ENCODE results near the gene CUZD1. TPM values are rescaled to one million over a fixed set of nuclear protein-coding genes. Genes with fewer than 3 reads are reported as not detected.

CUZD1 gene
- total and polyA plus RNA-seq, 2 of the 4 experiments (the other 2 are of a cell fraction), result 0.36 to 0.67 TPM

GRCh38 chr10:122855745-122856144 is 10.1 kb upstream of the CUZD1 start:
- H3K9me3 ChIP-seq (ENCODE audit: control insufficient read depth, insufficient read depth, low read length), result no peaks in the 10 kb centered on the region
- ATAC-seq (ENCODE audit: low read depth) (no peak), DNase-seq (peak; percentile 21)
- peak overlapping the region; percentile 72 for H2BK20ac ChIP-seq (ENCODE audit: low read depth, low read length)
- 76% methylated on average over 3 of the region's 3 CpGs; no CpG with 5 or more reads in 1 of the 2 experiments for whole genome bisulfite sequencing, 2 experiments (ENCODE audit: extremely low coverage in 2 of 2, insufficient read length in 1 of 2)
- peak overlapping the region; percentile 72 for H4K91ac ChIP-seq (ENCODE audit: insufficient read depth, low read depth, low read length)
- peak overlapping the region; percentile 74 for H2AK5ac ChIP-seq (ENCODE audit: low read depth, low read length)
- CTCF ChIA-PET, result no interaction called here
- peak overlapping the region; percentile 83 for H2BK120ac ChIP-seq (ENCODE audit: low read depth, low read length)
- no peaks in the 10 kb centered on the region for H3K36me3 ChIP-seq (ENCODE audit: control insufficient read depth, insufficient read depth, low read length)
- no peak overlapping the region for H3K4me2 ChIP-seq (ENCODE audit: low read depth, low read length)
- peak overlapping the region; percentile 58 for H2AK9ac ChIP-seq (replicated peaks; ENCODE audit: low read depth, low read length, poor library complexity)
- peak overlapping the region; percentile 33 for H3K23ac ChIP-seq (ENCODE audit: low read depth, low read length)
- peak overlapping the region; percentile 22; the same call in 1 of the 2 replicates for H4K5ac ChIP-seq (ENCODE audit: low read depth, low read length)
- peak overlapping the region; percentile 78; the same call in 2 of the 3 replicates for H2BK15ac ChIP-seq (ENCODE audit: low read depth, low read length)
- no peaks in the 10 kb centered on the region for H3K27me3 ChIP-seq (ENCODE audit: control insufficient read depth, insufficient read depth, low read length)
- H3K4me1 ChIP-seq (ENCODE audit: control insufficient read depth, insufficient read depth, low read length), result peaks cover 29% of the 10 kb centered on the region
- H2AFZ ChIP-seq (replicated peaks; ENCODE audit: low read length, poor library complexity), result peak overlapping the region; percentile 25
- peak overlapping the region; percentile 45; the same call in 1 of the 2 replicates for H3K56ac ChIP-seq (ENCODE audit: extremely low read depth, insufficient read depth, low read length)
- peak overlapping the region; percentile 60 for H3K14ac ChIP-seq (replicated peaks; ENCODE audit: low read depth, low read length)
- H2BK5ac ChIP-seq (ENCODE audit: low read depth, low read length, poor library complexity, severe bottlenecking), result peak overlapping the region; percentile 61
- no TSS peak for BruUV-seq (replicated peaks)
- no peaks in the 10 kb centered on the region for H4K20me1 ChIP-seq (ENCODE audit: insufficient read depth, low read length)
- TF ChIP-seq USF2 (IDR thresholded peaks at IDR 0.05; ENCODE audit: low read depth, low read length), result no peak
- TF ChIP-seq RAD21 (IDR thresholded peaks at IDR 0.05; ENCODE audit: low read length), result no peak
- TF ChIP-seq CTCF (conservative IDR thresholded peaks at IDR 0.05; ENCODE audit: low read depth, low read length), result no peak
- TF ChIP-seq SMC3 (IDR thresholded peaks at IDR 0.05; ENCODE audit: low read depth, low read length), result no peak
- no peak for TF ChIP-seq CHD1 (IDR thresholded peaks at IDR 0.05; ENCODE audit: low read depth, low read length)
- TF ChIP-seq RFX5 (IDR thresholded peaks at IDR 0.05; ENCODE audit: low read depth, low read length), result no peak
- no peak for TF ChIP-seq MXI1 (IDR thresholded peaks at IDR 0.05; ENCODE audit: borderline replicate concordance, low read depth, low read length)
- no peak for TF ChIP-seq RCOR1 (IDR thresholded peaks at IDR 0.05; ENCODE audit: insufficient replicate concordance, low read length)
- no peak for TF ChIP-seq POLR2A (IDR thresholded peaks at IDR 0.05; ENCODE audit: low read depth, low read length)
- no peak for TF ChIP-seq MAZ (IDR thresholded peaks at IDR 0.05; ENCODE audit: borderline replicate concordance, low read depth, low read length)
- no peak for TF ChIP-seq BHLHE40 (IDR thresholded peaks at IDR 0.05; ENCODE audit: low read depth, low read length)
- TF ChIP-seq MAFK (IDR thresholded peaks at IDR 0.05; ENCODE audit: low read depth, low read length), result no peak
- TF ChIP-seq NFE2L2 (IDR thresholded peaks at IDR 0.05; ENCODE audit: low read depth, low read length), result no peak
- TF ChIP-seq ELK1 (IDR thresholded peaks at IDR 0.05; ENCODE audit: borderline replicate concordance, low read depth, low read length), result no peak
- TF ChIP-seq FOS (IDR thresholded peaks at IDR 0.05; ENCODE audit: low read depth, low read length), result no peak
- no peak overlapping the region for H3K4me3 ChIP-seq (ENCODE audit: insufficient read depth, low read depth, low read length)
- H3K4ac ChIP-seq (ENCODE audit: low read depth, low read length), result peak overlapping the region; percentile 73
- POLR2A ChIA-PET (ENCODE audit: unreplicated experiment), result no interaction called here
- peak overlapping the region; percentile 50; the same call in 1 of the 2 replicates for H3K18ac ChIP-seq (ENCODE audit: low read depth, low read length)
- intact Hi-C loops (cut with micrococcal nuclease) (loop anchor here (10.0 kb wide), 1 partner anchor 299 kb away; the partner anchor contains the start of gene BUB3), dilution Hi-C loops (cut with HindIII; ENCODE audit: low sequenced_read_pairs, unreplicated experiment) (no loop called here), in situ Hi-C loops (cut with MboI; ENCODE audit: low sequenced_read_pairs) (loop anchor here (25.0 kb wide), 2 partner anchors 307 to 693 kb away; partner anchors contain the start of gene BUB3)
- H3K9me1 ChIP-seq (ENCODE audit: insufficient read depth, low read length), result peaks cover 19% of the 10 kb centered on the region
- H3K9ac ChIP-seq (ENCODE audit: low read depth, low read length), result no peak overlapping the region
- peaks cover 21 to 49% of the 10 kb centered on the region in 2 experiments for H3K79me1 ChIP-seq (ENCODE audit: low read depth in 1 of 2, low read length in 2 of 2)
- peak overlapping the region; percentile 31 to 67; a peak in 3 of 4 replicates for H4K8ac ChIP-seq (ENCODE audit: low read depth in 2 of 2, low read length in 2 of 2)
- H3K27ac ChIP-seq (ENCODE audit: insufficient read depth, low read length), result no peak overlapping the region
